Lower leg skin (tissue), 3 donors: Measurements from ENCODE around the gene UNC5C.

ENCODE experiments used
- POLR2A ChIP-seq, 2 donors: fragments of 450-650 bp; IDR thresholded peaks; one replicate each; pipeline ENCODE4 v1.6.1; 2016 to 2017; ENCODE audit warnings: antibody characterized with exemption in 2 of 2, mild to moderate bottlenecking in 1 of 2, moderate library complexity in 1 of 2
- TF ChIP-seq, protein P1 (sequence below), 3 donors: fragments of 450-650 bp; IDR thresholded peaks; one replicate each; pipeline ENCODE4 v1.5.1; 2016; ENCODE audit warnings: antibody characterized with exemption in 3 of 3, mild to moderate bottlenecking in 3 of 3, moderate library complexity in 2 of 3

- no peak for TF ChIP-seq POLR2A (IDR thresholded peaks at IDR 0.05)
- TF ChIP-seq, protein P1, sequence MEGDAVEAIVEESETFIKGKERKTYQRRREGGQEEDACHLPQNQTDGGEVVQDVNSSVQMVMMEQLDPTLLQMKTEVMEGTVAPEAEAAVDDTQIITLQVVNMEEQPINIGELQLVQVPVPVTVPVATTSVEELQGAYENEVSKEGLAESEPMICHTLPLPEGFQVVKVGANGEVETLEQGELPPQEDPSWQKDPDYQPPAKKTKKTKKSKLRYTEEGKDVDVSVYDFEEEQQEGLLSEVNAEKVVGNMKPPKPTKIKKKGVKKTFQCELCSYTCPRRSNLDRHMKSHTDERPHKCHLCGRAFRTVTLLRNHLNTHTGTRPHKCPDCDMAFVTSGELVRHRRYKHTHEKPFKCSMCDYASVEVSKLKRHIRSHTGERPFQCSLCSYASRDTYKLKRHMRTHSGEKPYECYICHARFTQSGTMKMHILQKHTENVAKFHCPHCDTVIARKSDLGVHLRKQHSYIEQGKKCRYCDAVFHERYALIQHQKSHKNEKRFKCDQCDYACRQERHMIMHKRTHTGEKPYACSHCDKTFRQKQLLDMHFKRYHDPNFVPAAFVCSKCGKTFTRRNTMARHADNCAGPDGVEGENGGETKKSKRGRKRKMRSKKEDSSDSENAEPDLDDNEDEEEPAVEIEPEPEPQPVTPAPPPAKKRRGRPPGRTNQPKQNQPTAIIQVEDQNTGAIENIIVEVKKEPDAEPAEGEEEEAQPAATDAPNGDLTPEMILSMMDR (IDR thresholded peaks at IDR 0.05) = no peak
Measured at GRCh38 chr4:95526075-95526474, 22.7 kb downstream of the UNC5C start.
